ENCODE measurements around the gene MAP4. TPM values are rescaled to one million over a fixed set of nuclear protein-coding genes. Genes with fewer than 3 reads are reported as not detected.

MAP4 gene
- total RNA-seq, 1 experiment from 2014 or later: 150 TPM

DNA sequence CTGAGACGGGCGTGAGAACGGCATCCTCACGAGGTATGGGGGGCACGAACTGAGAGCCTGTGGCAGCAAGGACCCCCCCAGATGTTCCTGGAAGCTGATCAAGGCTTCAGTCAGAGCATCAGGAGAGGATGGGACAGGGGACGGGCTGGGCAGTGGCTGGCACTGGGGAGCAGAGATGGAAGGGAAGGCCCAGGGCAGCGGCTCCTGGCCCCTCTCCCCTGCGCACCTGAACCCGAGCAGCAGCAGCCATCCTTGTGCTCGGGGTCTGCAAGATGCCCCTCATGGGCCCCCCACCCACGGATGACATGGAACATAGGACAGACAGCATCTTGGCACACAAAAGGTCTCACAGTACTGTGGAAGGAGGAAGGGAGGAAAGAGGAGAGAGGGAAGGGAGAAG, 161.9 kb downstream of the MAP4 start:
- TF ChIP-seq, protein P1, sequence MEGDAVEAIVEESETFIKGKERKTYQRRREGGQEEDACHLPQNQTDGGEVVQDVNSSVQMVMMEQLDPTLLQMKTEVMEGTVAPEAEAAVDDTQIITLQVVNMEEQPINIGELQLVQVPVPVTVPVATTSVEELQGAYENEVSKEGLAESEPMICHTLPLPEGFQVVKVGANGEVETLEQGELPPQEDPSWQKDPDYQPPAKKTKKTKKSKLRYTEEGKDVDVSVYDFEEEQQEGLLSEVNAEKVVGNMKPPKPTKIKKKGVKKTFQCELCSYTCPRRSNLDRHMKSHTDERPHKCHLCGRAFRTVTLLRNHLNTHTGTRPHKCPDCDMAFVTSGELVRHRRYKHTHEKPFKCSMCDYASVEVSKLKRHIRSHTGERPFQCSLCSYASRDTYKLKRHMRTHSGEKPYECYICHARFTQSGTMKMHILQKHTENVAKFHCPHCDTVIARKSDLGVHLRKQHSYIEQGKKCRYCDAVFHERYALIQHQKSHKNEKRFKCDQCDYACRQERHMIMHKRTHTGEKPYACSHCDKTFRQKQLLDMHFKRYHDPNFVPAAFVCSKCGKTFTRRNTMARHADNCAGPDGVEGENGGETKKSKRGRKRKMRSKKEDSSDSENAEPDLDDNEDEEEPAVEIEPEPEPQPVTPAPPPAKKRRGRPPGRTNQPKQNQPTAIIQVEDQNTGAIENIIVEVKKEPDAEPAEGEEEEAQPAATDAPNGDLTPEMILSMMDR (IDR thresholded peaks at IDR 0.05; ENCODE audit: unreplicated experiment): no peak

DNA sequence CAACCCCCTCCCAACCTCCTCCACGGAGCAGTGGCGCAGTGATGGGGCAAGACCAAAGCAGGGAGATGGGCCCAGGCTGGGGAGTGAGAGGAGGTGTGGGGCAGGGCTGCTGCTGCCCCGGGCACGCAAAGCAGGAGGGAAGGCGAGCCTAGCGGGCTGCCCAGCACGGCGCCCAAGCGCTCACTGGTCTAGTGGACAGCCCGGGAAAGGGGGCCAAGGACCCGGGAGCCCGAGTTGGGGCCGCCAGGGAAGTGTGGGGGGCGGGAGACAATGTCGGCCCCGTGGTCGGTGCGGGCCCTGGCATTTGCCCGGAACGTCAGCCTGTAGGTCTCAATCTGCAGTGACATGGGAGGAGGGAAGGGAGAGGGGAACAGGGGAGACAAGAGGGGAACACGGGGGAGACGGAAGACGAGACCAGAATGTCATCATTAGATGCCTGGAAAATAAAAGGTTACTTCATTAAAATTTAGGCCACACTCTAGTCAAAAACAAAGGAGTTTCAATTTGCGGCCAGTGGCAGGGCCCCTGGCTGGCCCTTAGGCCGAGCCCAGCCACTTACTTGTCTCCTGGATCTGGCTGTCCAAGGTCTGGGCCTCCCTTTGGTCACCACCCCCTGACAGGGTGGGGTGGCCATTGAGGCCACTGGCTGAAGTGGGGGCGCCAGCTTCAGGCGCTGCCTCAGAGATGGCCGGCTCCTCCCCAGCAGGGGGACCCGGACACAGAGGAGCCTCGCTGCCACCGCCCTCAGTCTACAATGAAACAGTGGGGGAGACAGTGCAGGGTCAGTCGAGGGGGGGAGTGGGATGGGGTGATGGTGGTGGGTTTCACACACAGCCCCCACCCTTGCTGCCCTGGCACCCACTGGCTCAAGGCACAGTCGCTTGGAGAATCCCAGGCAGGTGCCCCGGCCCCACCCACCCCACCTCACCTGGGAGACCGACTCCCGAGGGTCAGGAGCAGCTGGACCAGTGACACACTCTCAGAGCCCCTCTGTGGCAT, 163.3 kb downstream of the MAP4 start:
- H3K4me3 Mint-ChIP-seq (ENCODE audit: low read depth, unreplicated experiment): no peak overlapping the region
- no peaks in the 10 kb centered on the region for H3K27me3 Mint-ChIP-seq (ENCODE audit: unreplicated experiment)
- no peak for DNase-seq
- no TSS peak for BruUV-seq (replicated peaks)
- no peaks in the 10 kb centered on the region for H3K9me3 Mint-ChIP-seq (ENCODE audit: low read depth, unreplicated experiment)
- H3K36me3 Mint-ChIP-seq (ENCODE audit: insufficient read depth, unreplicated experiment): peaks cover 69% of the 10 kb centered on the region
- CTCF ChIA-PET: no interaction called here
- peak overlapping the region; percentile 18 for H3K27ac Mint-ChIP-seq (ENCODE audit: unreplicated experiment)
- intact Hi-C loops (cut with micrococcal nuclease; ENCODE audit: unreplicated experiment): no loop called here
- TF ChIP-seq, protein P1 (IDR thresholded peaks at IDR 0.05; ENCODE audit: unreplicated experiment): no peak
- H3K4me1 Mint-ChIP-seq (ENCODE audit: low read depth, unreplicated experiment): no peaks in the 10 kb centered on the region

More for the DNA sequence above, 161.9 kb downstream of the MAP4 start:
- BruUV-seq (replicated peaks): no TSS peak
- intact Hi-C loops (cut with micrococcal nuclease; ENCODE audit: unreplicated experiment): no loop called here
- Mint-ChIP-seq H3K27ac (ENCODE audit: unreplicated experiment) (no peak overlapping the region), H3K27me3 (ENCODE audit: unreplicated experiment) (no peaks in the 10 kb centered on the region), H3K4me1 (ENCODE audit: low read depth, unreplicated experiment) (no peaks in the 10 kb centered on the region), H3K4me3 (ENCODE audit: low read depth, unreplicated experiment) (no peak overlapping the region), H3K9me3 (ENCODE audit: low read depth, unreplicated experiment) (no peaks in the 10 kb centered on the region), H3K36me3 (ENCODE audit: insufficient read depth, unreplicated experiment) (peaks cover 66% of the 10 kb centered on the region)
- no peak for DNase-seq
- CTCF ChIA-PET: no interaction called here

DNA sequence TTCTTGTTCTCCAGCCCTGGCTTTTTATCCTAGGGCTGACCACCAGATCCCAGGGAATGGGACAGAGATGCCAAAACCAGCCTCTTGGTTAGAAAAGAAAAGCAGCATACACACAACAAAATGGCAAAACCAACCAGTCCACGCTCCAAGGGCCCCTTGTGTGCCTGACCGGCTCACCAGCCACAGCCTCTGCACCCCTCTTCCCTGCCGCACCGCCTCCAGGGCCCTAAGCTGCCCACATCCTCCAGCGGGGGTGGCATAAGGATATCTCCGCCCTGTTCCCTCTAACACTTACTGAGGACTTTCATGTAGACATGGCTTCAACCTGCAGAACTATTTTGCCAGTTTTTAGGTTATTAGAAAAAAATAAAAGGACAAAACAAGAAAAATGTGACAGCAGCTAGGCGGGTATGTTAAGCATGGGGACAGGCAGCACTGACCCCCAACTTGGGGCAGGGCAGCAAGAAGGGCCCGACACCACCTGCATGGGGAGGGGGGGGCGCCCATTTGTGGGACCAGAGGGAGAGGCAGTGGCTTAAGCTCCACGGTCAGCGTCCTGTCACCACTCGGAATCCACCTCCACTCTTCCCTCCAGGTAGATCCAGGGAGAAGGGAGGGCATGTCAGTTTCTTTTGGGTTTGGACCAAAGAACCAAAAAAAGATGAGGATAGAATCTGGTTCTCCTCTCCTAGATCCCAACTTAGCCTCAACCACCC, 164.2 kb downstream of the MAP4 start:
- BruUV-seq (replicated peaks): no TSS peak
- no peaks in the 10 kb centered on the region for H3K9me3 Mint-ChIP-seq (ENCODE audit: low read depth, unreplicated experiment)
- H3K4me3 Mint-ChIP-seq (ENCODE audit: low read depth, unreplicated experiment): no peak overlapping the region
- peaks cover 71% of the 10 kb centered on the region for H3K36me3 Mint-ChIP-seq (ENCODE audit: insufficient read depth, unreplicated experiment)
- TF ChIP-seq, protein P1 (IDR thresholded peaks at IDR 0.05; ENCODE audit: unreplicated experiment): no peak
- no peaks in the 10 kb centered on the region for H3K27me3 Mint-ChIP-seq (ENCODE audit: unreplicated experiment)
- intact Hi-C loops (cut with micrococcal nuclease; ENCODE audit: unreplicated experiment): no loop called here
- H3K27ac Mint-ChIP-seq (ENCODE audit: unreplicated experiment): peak overlapping the region; percentile 18
- DNase-seq: no peak
- no peaks in the 10 kb centered on the region for H3K4me1 Mint-ChIP-seq (ENCODE audit: low read depth, unreplicated experiment)
- CTCF ChIA-PET: no interaction called here

DNA sequence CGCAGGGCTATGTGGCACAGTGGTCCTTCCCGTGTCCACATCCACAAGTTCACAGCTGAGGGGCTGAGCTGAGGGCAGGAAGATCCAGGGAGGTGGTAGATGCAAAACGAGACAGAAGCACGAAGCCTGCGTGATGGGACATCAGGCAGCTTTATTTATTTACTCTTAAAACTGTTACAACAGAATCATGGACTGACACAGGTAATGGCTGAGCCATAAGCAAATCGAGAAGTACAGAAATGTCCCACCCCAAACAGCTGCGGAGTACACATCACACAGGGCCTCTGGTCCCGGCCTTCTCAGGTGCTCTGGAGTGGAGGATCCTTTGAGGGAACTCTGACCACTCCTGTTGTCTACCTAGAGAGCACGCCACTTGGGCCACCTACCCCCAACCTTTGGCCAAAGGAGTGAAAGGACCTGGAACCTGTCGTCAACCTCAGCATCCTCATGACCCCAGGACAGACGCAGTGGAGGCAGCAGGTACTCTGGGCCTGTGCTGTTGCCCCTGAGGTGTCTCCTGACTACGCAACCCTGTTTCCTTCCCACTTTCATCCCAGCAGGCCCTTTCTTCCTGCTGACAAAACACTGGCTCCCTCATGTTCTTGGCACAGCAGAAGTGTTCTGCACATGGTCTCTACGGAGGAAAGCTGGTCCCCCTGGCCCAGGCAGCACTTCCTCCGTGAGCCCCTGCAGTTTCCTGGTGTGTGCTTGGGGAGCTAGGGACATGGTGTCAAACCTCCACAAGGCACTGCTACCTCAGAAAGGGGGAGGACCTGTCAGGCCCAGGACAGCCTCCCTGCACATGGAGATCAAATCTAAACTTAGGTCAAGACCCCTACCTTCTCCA, 165.4 kb downstream of the MAP4 start:
- Mint-ChIP-seq H3K9me3 (ENCODE audit: low read depth, unreplicated experiment) (no peaks in the 10 kb centered on the region), H3K4me1 (ENCODE audit: low read depth, unreplicated experiment) (no peaks in the 10 kb centered on the region), H3K27ac (ENCODE audit: unreplicated experiment) (peak overlapping the region; percentile 83), H3K4me3 (ENCODE audit: low read depth, unreplicated experiment) (no peak overlapping the region), H3K36me3 (ENCODE audit: insufficient read depth, unreplicated experiment) (peaks cover 78% of the 10 kb centered on the region), H3K27me3 (ENCODE audit: unreplicated experiment) (no peaks in the 10 kb centered on the region)
- no TSS peak for BruUV-seq (replicated peaks)
- DNase-seq: no peak
- CTCF ChIA-PET: interaction anchor here (1.7 kb wide), 1 partner anchor 301 kb away, joined by 5 read pairs; no protein-coding TSS in a partner anchor
- TF ChIP-seq, protein P1 (IDR thresholded peaks at IDR 0.05; ENCODE audit: unreplicated experiment): no peak
- intact Hi-C loops (cut with micrococcal nuclease; ENCODE audit: unreplicated experiment): no loop called here

Data from Calu3 (cell line).